C4-2B (cell line): ENCODE measurements around the gene GBE1.

Source experiments
- ZFX ChIP-seq: fragments of 450-650 bp; IDR thresholded peaks from 2 replicates; pipeline ENCODE4 v1.6.1; 2017
- TF ChIP-seq, protein P1 (sequence below): fragments of 450-650 bp; conservative IDR thresholded peaks from 2 replicates; pipeline ENCODE4 v1.5.1; 2017; ENCODE audit warnings: mild to moderate bottlenecking

- TF ChIP-seq, protein P1, sequence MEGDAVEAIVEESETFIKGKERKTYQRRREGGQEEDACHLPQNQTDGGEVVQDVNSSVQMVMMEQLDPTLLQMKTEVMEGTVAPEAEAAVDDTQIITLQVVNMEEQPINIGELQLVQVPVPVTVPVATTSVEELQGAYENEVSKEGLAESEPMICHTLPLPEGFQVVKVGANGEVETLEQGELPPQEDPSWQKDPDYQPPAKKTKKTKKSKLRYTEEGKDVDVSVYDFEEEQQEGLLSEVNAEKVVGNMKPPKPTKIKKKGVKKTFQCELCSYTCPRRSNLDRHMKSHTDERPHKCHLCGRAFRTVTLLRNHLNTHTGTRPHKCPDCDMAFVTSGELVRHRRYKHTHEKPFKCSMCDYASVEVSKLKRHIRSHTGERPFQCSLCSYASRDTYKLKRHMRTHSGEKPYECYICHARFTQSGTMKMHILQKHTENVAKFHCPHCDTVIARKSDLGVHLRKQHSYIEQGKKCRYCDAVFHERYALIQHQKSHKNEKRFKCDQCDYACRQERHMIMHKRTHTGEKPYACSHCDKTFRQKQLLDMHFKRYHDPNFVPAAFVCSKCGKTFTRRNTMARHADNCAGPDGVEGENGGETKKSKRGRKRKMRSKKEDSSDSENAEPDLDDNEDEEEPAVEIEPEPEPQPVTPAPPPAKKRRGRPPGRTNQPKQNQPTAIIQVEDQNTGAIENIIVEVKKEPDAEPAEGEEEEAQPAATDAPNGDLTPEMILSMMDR: no peak
- TF ChIP-seq ZFX: no peak
Measured at GRCh38 chr3:81776643-81777042, 15.2 kb upstream of the GBE1 start.
